IPS-18c (cell line): ENCODE measurements around the gene SAP25.
"Not testable (repeated sequence)": the region's sequence is repeated elsewhere in the genome, so short reads cannot be mapped to it uniquely, and the experiment has no call there.

ENCODE experiments used
- H3K4me3 ChIP-seq: 2 replicates; pipeline ENCODE4 v1.7.0; 2013; ENCODE audit warnings: low read depth, mild to moderate bottlenecking, low read length, moderate library complexity; ENCODE audit not compliant: insufficient read depth
- H3K9me3 ChIP-seq: one replicate; pipeline ENCODE4 v1.6.1; 2013; ENCODE audit warnings: mild to moderate bottlenecking, low read length, moderate library complexity; ENCODE audit not compliant: control insufficient read depth, insufficient read depth

The SAP25 gene

GRCh38 chr7:100552532-100552931, 21.2 kb downstream of the SAP25 start:
- Histone ChIP-seq H3K9me3 (no peaks in the 10 kb centered on the region), H3K4me3 (no peak overlapping the region)

GRCh38 chr7:100548446-100548845, 25.3 kb downstream of the SAP25 start:
- not testable (repeated sequence) for H3K9me3 ChIP-seq, H3K4me3 ChIP-seq

- H3K9me3 ChIP-seq, result no peaks in the 10 kb centered on the region
- no peak overlapping the region for H3K4me3 ChIP-seq
Observed at GRCh38 chr7:100547872-100548271, 25.8 kb downstream of the SAP25 start.

- H3K9me3 ChIP-seq, result no peaks in the 10 kb centered on the region
- H3K4me3 ChIP-seq, result no peak overlapping the region
Observed at GRCh38 chr7:100546926-100547800, 26.5 kb downstream of the SAP25 start.

GRCh38 chr7:100546129-100546925, 27.4 kb downstream of the SAP25 start:
- Histone ChIP-seq H3K9me3 (no peaks in the 10 kb centered on the region), H3K4me3 (no peak overlapping the region)

GRCh38 chr7:100545360-100546128, 28.2 kb downstream of the SAP25 start:
- no peaks in the 10 kb centered on the region for H3K9me3 ChIP-seq
- H3K4me3 ChIP-seq, result no peak overlapping the region

GRCh38 chr7:100544967-100545359, 28.7 kb downstream of the SAP25 start:
- H3K9me3 ChIP-seq, result no peaks in the 10 kb centered on the region
- H3K4me3 ChIP-seq, result no peak overlapping the region

- H3K4me3 ChIP-seq, result 0 out of 2 replicates have a peak overlapping the region, but pooled peaks have one; percentile 2
- no peaks in the 10 kb centered on the region for H3K9me3 ChIP-seq
Observed at GRCh38 chr7:100544386-100544785, 29.3 kb downstream of the SAP25 start.

- Histone ChIP-seq H3K4me3 (no peak overlapping the region), H3K9me3 (no peaks in the 10 kb centered on the region)
Observed at GRCh38 chr7:100543586-100543985, 30.1 kb downstream of the SAP25 start.

GRCh38 chr7:100541309-100541708, 32.4 kb downstream of the SAP25 start:
- not testable (repeated sequence) for H3K4me3 ChIP-seq, H3K9me3 ChIP-seq

GRCh38 chr7:100540073-100540723, 33.5 kb downstream of the SAP25 start:
- peak overlapping the region; percentile 74 for H3K4me3 ChIP-seq

GRCh38 chr7:100539436-100540006, 34.2 kb downstream of the SAP25 start:
- no peaks in the 10 kb centered on the region for H3K9me3 ChIP-seq
- H3K4me3 ChIP-seq, result peak overlapping the region; percentile 74

More at GRCh38 chr7:100540073-100540723, 33.5 kb downstream of the SAP25 start:
- H3K9me3 ChIP-seq, result no peaks in the 10 kb centered on the region

- peak within 1 kb of the TSS; percentile 74 for H3K4me3 ChIP-seq
Observed at GRCh38 chr7:100538654-100539435, 34.9 kb downstream of the SAP25 start, which contains the start of gene AGFG2. Gene AGFG2, plus strand, starts transcription at chr7:100539203. Its CDS starts 144 bp downstream, at chr7:100539347.

GRCh38 chr7:100538348-100538653, 35.4 kb downstream of the SAP25 start:
- peak overlapping the region; percentile 61 for H3K4me3 ChIP-seq
- H3K9me3 ChIP-seq, result no peaks in the 10 kb centered on the region

More at GRCh38 chr7:100538654-100539435, 34.9 kb downstream of the SAP25 start, which contains the start of gene AGFG2:
- H3K9me3 ChIP-seq, result no peaks in the 10 kb centered on the region

- H3K4me3 ChIP-seq, H3K9me3 ChIP-seq: not testable (repeated sequence)
Observed at GRCh38 chr7:100536695-100537094, 37.0 kb downstream of the SAP25 start.

- not testable (repeated sequence) for H3K9me3 ChIP-seq
Observed at GRCh38 chr7:100535982-100536381, 37.7 kb downstream of the SAP25 start.

More at GRCh38 chr7:100535982-100536381, 37.7 kb downstream of the SAP25 start:
- H3K4me3 ChIP-seq, result not testable (repeated sequence)
